OCI-LY1 (cell line): ENCODE data around the gene TMEM132C.

Experiments
- H2AFZ ChIP-seq: fragments of 200-600 bp; sonication (generic), shearing (Covaris generic); 2 replicates; pipeline ENCODE4 v1.6.0; 2014; ENCODE audit warnings: antibody characterized with exemption, mild to moderate bottlenecking, low read length
- H3F3A ChIP-seq: fragments of 200-600 bp; sonication (generic), shearing (Covaris generic); 2 replicates; pipeline ENCODE4 v1.6.0; 2014; ENCODE audit warnings: mild to moderate bottlenecking, antibody characterized with exemption, low read length, moderate library complexity; ENCODE audit not compliant: insufficient read depth
- H3K27ac ChIP-seq: fragments of 200-600 bp; sonication (generic); 2 replicates; pipeline ENCODE4 v1.5.1; 2014; ENCODE audit warnings: low read length, mixed run types, mild to moderate bottlenecking, low read depth; ENCODE audit not compliant: poor library complexity, severe bottlenecking
- H3K27me3 ChIP-seq: fragments of 200-600 bp; sonication (generic); 2 replicates; pipeline ENCODE4 v1.6.0; 2014; ENCODE audit warnings: antibody characterized with exemption, mild to moderate bottlenecking, low read length, moderate library complexity; ENCODE audit not compliant: insufficient read depth
- H3K36me3 ChIP-seq: fragments of 200-600 bp; sonication (generic); 2 replicates; pipeline ENCODE4 v1.6.1; 2014; ENCODE audit warnings: mild to moderate bottlenecking, antibody characterized with exemption, low read length, moderate library complexity, mixed read lengths; ENCODE audit not compliant: insufficient read depth
- H3K4me1 ChIP-seq: fragments of 200-600 bp; sonication (generic); 2 replicates; pipeline ENCODE4 v1.5.1; 2014; ENCODE audit warnings: mild to moderate bottlenecking, low read length, moderate library complexity; ENCODE audit not compliant: insufficient read depth, severe bottlenecking
- H3K4me2 ChIP-seq: fragments of 200-600 bp; sonication (generic), shearing (Covaris generic); 2 replicates; pipeline ENCODE4 v1.6.1; 2014; ENCODE audit warnings: low read length
- H3K4me3 ChIP-seq: fragments of 200-600 bp; sonication (generic); 2 replicates; pipeline ENCODE4 v1.5.1; 2014; ENCODE audit warnings: low read length, low read depth, mild to moderate bottlenecking, mixed read lengths; ENCODE audit not compliant: poor library complexity, severe bottlenecking
- H3K79me2 ChIP-seq: fragments of 200-600 bp; shearing (Covaris generic); 2 replicates; pipeline ENCODE4 v1.6.1; 2016; ENCODE audit warnings: mixed run types, low read length, mixed read lengths; ENCODE audit not compliant: insufficient read depth
- H3K9ac ChIP-seq: fragments of 200-600 bp; sonication (generic), shearing (Covaris generic); 2 replicates; pipeline ENCODE4 v1.6.1; 2014; ENCODE audit warnings: mild to moderate bottlenecking, low read length, mixed read lengths
- H3K9me2 ChIP-seq: fragments of 200-600 bp; sonication (generic), shearing (Covaris generic); 2 replicates; pipeline ENCODE4 v1.6.1; 2014; ENCODE audit warnings: low read depth, mild to moderate bottlenecking, low read length, mixed read lengths
- H3K9me3 ChIP-seq: fragments of 200-600 bp; shearing (Covaris generic); 2 replicates; pipeline ENCODE4 v1.6.1; 2014; ENCODE audit warnings: low read length, mixed read lengths
- H4K20me1 ChIP-seq: fragments of 200-600 bp; sonication (generic), shearing (Covaris generic); 2 replicates; pipeline ENCODE4 v1.6.0; 2016; ENCODE audit warnings: mild to moderate bottlenecking, low read length; ENCODE audit not compliant: insufficient read depth
- CTCF ChIP-seq: fragments of 200-600 bp; sonication (generic), shearing (Covaris generic); IDR thresholded peaks from 2 replicates; pipeline ENCODE4 v1.5.1; 2017; ENCODE audit warnings: mild to moderate bottlenecking, antibody characterized with exemption, low read length, moderate library complexity, mixed read lengths
- EZH2 ChIP-seq: fragments of 200-600 bp; sonication (generic), shearing (Covaris generic); IDR thresholded peaks from 2 replicates; pipeline ENCODE4 v1.8.0; 2017; ENCODE audit warnings: borderline replicate concordance, mixed run types, mild to moderate bottlenecking, antibody characterized with exemption, low read length, moderate library complexity, mixed read lengths

The TMEM132C gene

GRCh38 chr12:128617304-128617833 is 350.4 kb downstream of the TMEM132C start:
- H3K9me3 ChIP-seq: no peaks in the 10 kb centered on the region
- no peaks in the 10 kb centered on the region for H3K36me3 ChIP-seq
- no peaks in the 10 kb centered on the region for H3K27me3 ChIP-seq
- no peak for TF ChIP-seq EZH2
- no peak for TF ChIP-seq CTCF
- H3K4me2 ChIP-seq: no peak overlapping the region
- H3K79me2 ChIP-seq: no peaks in the 10 kb centered on the region
- H4K20me1 ChIP-seq: no peaks in the 10 kb centered on the region
- no peak overlapping the region for H2AFZ ChIP-seq
- H3K27ac ChIP-seq: no peak overlapping the region
- no peaks in the 10 kb centered on the region for H3K4me1 ChIP-seq
- H3K9me2 ChIP-seq: no peaks in the 10 kb centered on the region
- no peak overlapping the region for H3K4me3 ChIP-seq
- H3K9ac ChIP-seq: no peak overlapping the region
- H3F3A ChIP-seq: no peaks in the 10 kb centered on the region

- no peak overlapping the region for H3K4me2 ChIP-seq
These were observed 352.3 kb downstream of the TMEM132C start for GRCh38 chr12:128619263-128619662.

GRCh38 chr12:128621304-128621703 is 354.3 kb downstream of the TMEM132C start:
- no peak overlapping the region for H3K27ac ChIP-seq
- H3K36me3 ChIP-seq: no peaks in the 10 kb centered on the region
- H3K9me2 ChIP-seq: no peaks in the 10 kb centered on the region

More at GRCh38 chr12:128619263-128619662, 352.3 kb downstream of the TMEM132C start:
- H3K4me3 ChIP-seq: no peak overlapping the region
- H4K20me1 ChIP-seq: no peaks in the 10 kb centered on the region
- no peak overlapping the region for H3K9ac ChIP-seq
- H3K27ac ChIP-seq: no peak overlapping the region
- no peaks in the 10 kb centered on the region for H3K9me3 ChIP-seq
- H3K4me1 ChIP-seq: no peaks in the 10 kb centered on the region
- H3K27me3 ChIP-seq: no peaks in the 10 kb centered on the region
- H3F3A ChIP-seq: no peaks in the 10 kb centered on the region
- H3K79me2 ChIP-seq: no peaks in the 10 kb centered on the region
- TF ChIP-seq CTCF (no peak), EZH2 (no peak)
- no peak overlapping the region for H2AFZ ChIP-seq
- H3K9me2 ChIP-seq: no peaks in the 10 kb centered on the region
- H3K36me3 ChIP-seq: no peaks in the 10 kb centered on the region

More at GRCh38 chr12:128621304-128621703, 354.3 kb downstream of the TMEM132C start:
- H3K79me2 ChIP-seq: no peaks in the 10 kb centered on the region
- H3K4me2 ChIP-seq: no peak overlapping the region
- no peak for TF ChIP-seq EZH2
- no peak for TF ChIP-seq CTCF
- H2AFZ ChIP-seq: no peak overlapping the region
- H3K4me3 ChIP-seq: no peak overlapping the region
- no peaks in the 10 kb centered on the region for H3F3A ChIP-seq
- H3K9me3 ChIP-seq: no peaks in the 10 kb centered on the region
- no peaks in the 10 kb centered on the region for H4K20me1 ChIP-seq
- no peak overlapping the region for H3K9ac ChIP-seq
- no peaks in the 10 kb centered on the region for H3K27me3 ChIP-seq
- H3K4me1 ChIP-seq: no peaks in the 10 kb centered on the region
